Heart right ventricle (tissue), 16 donors: ENCODE measurements around the gene C15orf40. TPM values are rescaled to one million over a fixed set of nuclear protein-coding genes. Genes with fewer than 3 reads are reported as not detected.

ENCODE experiments used
- ATAC-seq, 8 donors: fragments of 200-7000 bp; cut with Tn5 transposase; one replicate each; pipeline ENCODE4 v1.9.1; 2020; ENCODE audit warnings: mild to moderate bottlenecking in 8 of 8, moderate library complexity in 8 of 8, moderate number of reproducible peaks in 1 of 8
- DNase-seq, 2 donors: peaks; one replicate each; pipeline ENCODE4 v3.0.0-alpha.2; 2020
- H3K27ac ChIP-seq, 10 donors: fragments of 200-600 bp; sonication (generic) in 2 of 10; one replicate each; pipeline versions ENCODE4 v1.5.0 to v1.8.0; 2020 to 2022; ENCODE audit warnings: mild to moderate bottlenecking in 3 of 10
- H3K27me3 ChIP-seq, 7 donors: fragments of 200-600 bp; one replicate each; pipeline ENCODE4 v1.8.0; 2021 to 2022; ENCODE audit warnings: mild to moderate bottlenecking in 2 of 7
- H3K36me3 ChIP-seq, 9 donors: fragments of 200-600 bp; sonication (generic) in 1 of 9; one replicate each; pipeline versions ENCODE4 v1.5.0 to v1.8.0; 2020 to 2022; ENCODE audit warnings: mild to moderate bottlenecking in 2 of 9
- H3K4me1 ChIP-seq, 9 donors: fragments of 200-600 bp; sonication (generic) in 1 of 9; one replicate each; pipeline versions ENCODE4 v1.5.0 to v1.8.0; 2020 to 2022; ENCODE audit warnings: mild to moderate bottlenecking in 4 of 9
- H3K4me3 ChIP-seq, 10 donors: fragments of 200-600 bp; sonication (generic) in 2 of 10; one replicate each; pipeline versions ENCODE4 v1.5.0 to v1.8.0; 2020 to 2022; ENCODE audit warnings: mild to moderate bottlenecking in 7 of 10, moderate library complexity in 2 of 10
- H3K9me3 ChIP-seq, 11 donors: fragments of 200-600 bp in 10 of 11; sonication (generic) in 2 of 11; one replicate each; pipeline versions ENCODE4 v1.5.0 to v1.8.0; 2013 to 2022; ENCODE audit warnings: mild to moderate bottlenecking in 2 of 11, control low read depth in 1 of 11, moderate library complexity in 1 of 11
- WGBS, 2 donors: extraction: QIAGEN DNeasy Blood & Tissue Kit; methylation state at CpG; one replicate each; pipeline ENCODE4 v1.1.7; 2013; ENCODE audit warnings: inconsistent platforms in 1 of 2; 5-methylcytosine and 5-hydroxymethylcytosine counted together
- intact Hi-C, 10 donors: fragments of 100-400 bp; cut with DNase I; formaldehyde crosslinking; loops; one replicate each; pipeline versions ENCODE4 v1.11.1 to v1.14.2; 2022
- polyA plus RNA-seq, 2 donors: library from polyadenylated mRNA; stranded (reverse); fragments of 200-250 nt; gene quantifications; one replicate each; pipeline ENCODE4 v1.2.3, GENCODE V29; 2013
- total RNA-seq, 10 donors: library from RNA; stranded (reverse); fragmentation: NEBNext Ultra II Directional in 3 of 10; extraction: Animal tissue kit (Norgen Biotek cat#: 25700) in 3 of 10; gene quantifications; one replicate each; pipeline versions ENCODE4 v1.2.1 to v1.2.4, GENCODE V29; 2021 to 2023
- TF ChIP-seq, protein P1 (sequence below), 9 donors: fragments of 200-600 bp; sonication (generic) in 2 of 9; IDR thresholded peaks; one replicate each; pipeline versions ENCODE4 v1.5.0 to v1.8.0; 2021 to 2022; ENCODE audit warnings: antibody characterized with exemption in 9 of 9, mild to moderate bottlenecking in 5 of 9, moderate library complexity in 1 of 9
- donor health status: Arrhythmogenic right ventricular cardiomyopathy.
- donor health status: ischemic (EF 13 %, LVEDD 7.1; RV severe dilation, severe dysfunction).
- donor health status: healthy with polysubstance abuse.
- donor health status: DM: no; HTN: yes; CAD: no.
- donor health status: DM: no; HTN: no; CAD: no.
- donor health status: ischemic (EF 25% LVEDD 6.9; RV normal size, moderate dysfunction).
- donor health status: ischemic (EF 25% LVEDD 5.7; RV mildly dilated, moderate dysfunction).
- donor health status: healthy.
- donor health status: DM: yes; HTN: yes; CAD: no.
- donor health status: Ischemic cardiomyopathy.
- donor health status: ischemic (EF 35%, LVEDD 5.7; RV mildly dilated, moderate dysfunction).
- donor health status: nonischemic (EF 11% LVEDD 7.7; RV severe dilation, severe dysfunction).
- donor health status: DM: yes; HTN: yes; CAD: no.
- donor health status: PGD.
- donor health status: ischemic (EF 29% LVEDD 5.4; RV normal size, mild dysfunction).
- donor health status: nonischemic (EF 23%, LVEDD 6.1; RV moderate dilation, normal function).

Gene C15orf40
- total and polyA plus RNA-seq, 12 donors, result 7.5 to 19.6 (median 11.3) TPM

DNA sequence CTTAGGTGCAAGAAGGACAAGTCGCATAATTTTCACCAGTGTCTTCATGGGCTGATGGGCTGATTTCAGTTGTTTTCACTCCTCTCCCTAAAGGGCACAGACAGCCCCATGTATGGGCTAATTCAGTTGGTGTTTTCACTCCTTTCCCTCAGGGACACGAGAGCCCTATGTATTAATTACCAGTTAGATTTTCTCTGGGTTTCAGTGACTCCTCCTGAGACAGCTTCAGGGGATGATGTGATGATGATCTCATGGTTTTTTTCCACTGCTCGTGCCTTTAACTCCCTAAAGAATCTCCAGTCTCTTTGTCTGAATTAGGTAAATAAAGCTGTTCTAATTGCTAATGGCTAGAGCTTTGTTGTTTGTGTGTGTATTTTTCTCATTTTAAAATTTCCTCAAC is 15.5 kb downstream of the C15orf40 start:
- Histone ChIP-seq H3K9me3 (no peaks in the 10 kb centered on the region), H3K36me3 (peaks cover 0 to 17% (median 6%) of the 10 kb centered on the region in 9 donors), H3K27me3 (no peaks in the 10 kb centered on the region), H3K4me3 (no peak overlapping the region), H3K4me1 (peaks cover 0 to 10% (median 6%) of the 10 kb centered on the region in 9 donors), H3K27ac (no peak overlapping the region)
- WGBS, 2 donors, result 66 to 72% methylated on average over 3 of the region's 3 CpGs
- ATAC-seq, result no peak
- intact Hi-C loops, result no loop called here
- no peak for DNase-seq
- TF ChIP-seq, protein P1, sequence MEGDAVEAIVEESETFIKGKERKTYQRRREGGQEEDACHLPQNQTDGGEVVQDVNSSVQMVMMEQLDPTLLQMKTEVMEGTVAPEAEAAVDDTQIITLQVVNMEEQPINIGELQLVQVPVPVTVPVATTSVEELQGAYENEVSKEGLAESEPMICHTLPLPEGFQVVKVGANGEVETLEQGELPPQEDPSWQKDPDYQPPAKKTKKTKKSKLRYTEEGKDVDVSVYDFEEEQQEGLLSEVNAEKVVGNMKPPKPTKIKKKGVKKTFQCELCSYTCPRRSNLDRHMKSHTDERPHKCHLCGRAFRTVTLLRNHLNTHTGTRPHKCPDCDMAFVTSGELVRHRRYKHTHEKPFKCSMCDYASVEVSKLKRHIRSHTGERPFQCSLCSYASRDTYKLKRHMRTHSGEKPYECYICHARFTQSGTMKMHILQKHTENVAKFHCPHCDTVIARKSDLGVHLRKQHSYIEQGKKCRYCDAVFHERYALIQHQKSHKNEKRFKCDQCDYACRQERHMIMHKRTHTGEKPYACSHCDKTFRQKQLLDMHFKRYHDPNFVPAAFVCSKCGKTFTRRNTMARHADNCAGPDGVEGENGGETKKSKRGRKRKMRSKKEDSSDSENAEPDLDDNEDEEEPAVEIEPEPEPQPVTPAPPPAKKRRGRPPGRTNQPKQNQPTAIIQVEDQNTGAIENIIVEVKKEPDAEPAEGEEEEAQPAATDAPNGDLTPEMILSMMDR (IDR thresholded peaks at IDR 0.05), result no peak

- H3K4me1 ChIP-seq, result peaks cover 0 to 7% (median 4%) of the 10 kb centered on the region in 9 donors
Measured at GRCh38 chr15:82995076-82995475, 16.4 kb downstream of the C15orf40 start.

GRCh38 chr15:82993144-82993543 is 18.3 kb downstream of the C15orf40 start:
- Histone ChIP-seq H3K27ac (no peak overlapping the region), H3K27me3 (no peaks in the 10 kb centered on the region), H3K4me1 (no peaks in the 10 kb centered on the region), H3K4me3 (no peak overlapping the region), H3K9me3 (no peaks in the 10 kb centered on the region), H3K36me3 (peaks cover 0 to 39% (median 20%) of the 10 kb centered on the region in 9 donors)
- intact Hi-C loops, result no loop called here
- ATAC-seq, result no peak
- TF ChIP-seq, protein P1 (IDR thresholded peaks at IDR 0.05), result no peak
- DNase-seq, result no peak
- 77 to 86% methylated on average over 4 of the region's 4 CpGs for WGBS, 2 donors

More at GRCh38 chr15:82995076-82995475, 16.4 kb downstream of the C15orf40 start:
- Histone ChIP-seq H3K27me3 (no peaks in the 10 kb centered on the region), H3K9me3 (no peaks in the 10 kb centered on the region), H3K36me3 (peaks cover 0 to 23% (median 9%) of the 10 kb centered on the region in 9 donors), H3K27ac (no peak overlapping the region), H3K4me3 (no peak overlapping the region)
- ATAC-seq (no peak), DNase-seq (no peak)
- WGBS, 2 donors, result 80 to 84% methylated on average over 2 of the region's 2 CpGs
- TF ChIP-seq, protein P1 (IDR thresholded peaks at IDR 0.05), result no peak
- intact Hi-C loops, result no loop called here

DNA sequence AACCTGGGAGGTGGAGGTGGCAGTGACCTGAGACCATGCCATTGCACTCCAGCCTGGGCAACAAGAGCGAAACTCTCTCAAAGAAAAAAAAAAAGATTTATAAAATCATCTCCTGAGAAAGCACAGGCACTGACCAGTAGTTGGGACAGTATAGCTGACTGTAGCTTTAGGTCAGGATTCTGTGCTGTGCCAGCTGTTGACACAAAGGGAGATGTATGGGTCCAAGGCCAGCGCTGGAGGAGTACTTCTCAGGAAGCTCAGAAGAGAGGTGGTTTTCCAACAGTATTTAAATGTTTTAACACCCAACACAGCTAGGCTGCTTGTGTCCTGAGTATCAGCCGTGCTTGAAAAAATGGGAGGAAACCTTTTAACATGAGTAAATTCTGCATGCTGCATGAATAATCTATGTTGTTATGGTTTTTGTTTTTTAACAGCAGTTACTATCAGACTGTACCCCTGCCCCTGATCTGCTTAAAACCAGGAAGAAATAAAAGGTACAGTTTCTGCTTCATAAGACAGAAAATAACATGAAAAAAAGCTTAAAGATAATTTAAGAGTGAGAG is 18.9 kb downstream of the C15orf40 start:
- Histone ChIP-seq H3K27me3 (no peaks in the 10 kb centered on the region), H3K27ac (no peak overlapping the region), H3K36me3 (peaks cover 0 to 46% (median 21%) of the 10 kb centered on the region in 9 donors), H3K4me1 (peaks cover 0 to 3% (median 1%) of the 10 kb centered on the region in 9 donors), H3K9me3 (no peaks in the 10 kb centered on the region), H3K4me3 (no peak overlapping the region)
- intact Hi-C loops, result no loop called here
- TF ChIP-seq, protein P1 (IDR thresholded peaks at IDR 0.05), result no peak
- WGBS, 2 donors, result 92 to 93% methylated on average over 3 of the region's 3 CpGs
- ATAC-seq (no peak), DNase-seq (no peak)
